HepG2 (cell line): ENCODE results near the gene SCARB2. TPM values are rescaled to one million over a fixed set of nuclear protein-coding genes. Genes with fewer than 3 reads are reported as not detected.

ENCODE experiments used
- DDIT3 ChIP-seq: sonication (generic); formaldehyde crosslinking; IDR thresholded peaks from 2 replicates; pipeline ENCODE4 v1.4.0; 2020; ENCODE audit warnings: mild to moderate bottlenecking, missing genetic modification reagents
- EZH2 ChIP-seq: conservative IDR thresholded peaks from 2 replicates; pipeline ENCODE4 v1.6.1; 2012; ENCODE audit warnings: mild to moderate bottlenecking, low read depth, low read length, moderate library complexity
- FLYWCH1 ChIP-seq: sonication (generic); formaldehyde crosslinking; IDR thresholded peaks from 2 replicates; pipeline ENCODE4 v1.8.1; 2023; ENCODE audit warnings: mild to moderate bottlenecking, missing genetic modification reagents
- KIAA2018 ChIP-seq: sonication (generic); formaldehyde crosslinking; IDR thresholded peaks from 2 replicates; pipeline ENCODE4 v1.5.0; 2020; ENCODE audit warnings: mild to moderate bottlenecking, missing genetic modification reagents, borderline replicate concordance
- MAFG ChIP-seq: sonication (generic); formaldehyde crosslinking; IDR thresholded peaks from 2 replicates; pipeline ENCODE4 v1.5.1; 2020; ENCODE audit warnings: mild to moderate bottlenecking, missing genetic modification reagents
- MTA3 ChIP-seq: sonication (generic); formaldehyde crosslinking; IDR thresholded peaks from 2 replicates; pipeline ENCODE4 v1.4.0; 2020; ENCODE audit warnings: missing genetic modification reagents
- PAXIP1 ChIP-seq: sonication (generic); formaldehyde crosslinking; conservative IDR thresholded peaks from 2 replicates; pipeline ENCODE4 v1.4.0; 2020; ENCODE audit warnings: mild to moderate bottlenecking, missing genetic modification reagents, moderate library complexity
- PHF8 ChIP-seq: sonication (generic); formaldehyde crosslinking; IDR thresholded peaks from 2 replicates; pipeline ENCODE4 v1.5.0; 2020; ENCODE audit warnings: missing genetic modification reagents
- RELA ChIP-seq: sonication (generic); formaldehyde crosslinking; IDR thresholded peaks from 2 replicates; pipeline ENCODE4 v1.4.0; 2020; ENCODE audit warnings: missing genetic modification reagents
- REPIN1 ChIP-seq: sonication (generic); formaldehyde crosslinking; IDR thresholded peaks from 2 replicates; pipeline ENCODE4 v1.8.0; 2022; ENCODE audit warnings: missing genetic modification reagents, low read depth, mild to moderate bottlenecking, borderline replicate concordance
- RFX5 ChIP-seq: IDR thresholded peaks from 2 replicates; pipeline ENCODE4 v1.6.1; 2011; ENCODE audit warnings: low read depth, low read length, improper control_type of control experiment
- SIX1 ChIP-seq: sonication (generic); formaldehyde crosslinking; IDR thresholded peaks from 2 replicates; pipeline ENCODE4 v1.4.0; 2020; ENCODE audit warnings: missing genetic modification reagents, borderline replicate concordance
- ZBTB38 ChIP-seq: sonication (generic); formaldehyde crosslinking; IDR thresholded peaks from 2 replicates; pipeline ENCODE4 v1.5.1; 2020; ENCODE audit warnings: mild to moderate bottlenecking, missing genetic modification reagents
- ZNF124 ChIP-seq: sonication (generic); formaldehyde crosslinking; IDR thresholded peaks from 2 replicates; pipeline ENCODE4 v1.4.0; 2020; ENCODE audit warnings: missing genetic modification reagents
- ZNF570 ChIP-seq: sonication (generic); formaldehyde crosslinking; IDR thresholded peaks from 2 replicates; pipeline ENCODE4 v1.4.0; 2020; ENCODE audit warnings: mild to moderate bottlenecking, missing genetic modification reagents, borderline replicate concordance
- ZNF644 ChIP-seq: IDR thresholded peaks from 2 replicates; pipeline ENCODE4 v1.6.1; 2016; ENCODE audit warnings: low read depth
- polyA plus RNA-seq, 8 experiments: library from polyadenylated mRNA; depleted of rRNA in 3 of 8; stranded (reverse) in 7 of 8; unstranded in 1 of 8; fragments of >200 nt; fragmentation: Illumina TruSeq in 4 of 8; extraction: Trizol in 4 of 8; gene quantifications; 2 replicates each; pipeline versions ENCODE4 v1.2.1 to v1.2.3, GENCODE V29; 2011 to 2016; ENCODE audit warnings: low read depth in 4 of 8, missing spikeins in 1 of 8, mixed read lengths in 1 of 8; ENCODE audit not compliant: insufficient read depth in 1 of 8
- total RNA-seq, 5 experiments: library from RNA; depleted of rRNA; stranded (reverse); fragments of >200 nt; fragmentation: Illumina TruSeq; extraction: Trizol; gene quantifications; 2 replicates each; pipeline ENCODE4 v1.2.3, GENCODE V29; 2016; ENCODE audit warnings: low read depth in 1 of 5
- TF ChIP-seq, protein P1 (sequence below): sonication (generic); formaldehyde crosslinking; IDR thresholded peaks from 2 replicates; pipeline ENCODE4 v1.4.0; 2020; ENCODE audit warnings: missing genetic modification reagents

SCARB2 gene
- total and polyA plus RNA-seq, 2 of the 13 experiments (the other 11 are each of a cell fraction or from before 2014, with no cell fraction given): 40.6 to 43.4 TPM

- TF ChIP-seq KIAA2018 (CRISPR knock-in tag) (no peak), ZNF124 (peak; percentile 75), RELA (CRISPR knock-in tag) (0 out of 2 replicates have a peak, but pooled peaks have one; percentile 72), FLYWCH1 (CRISPR knock-in tag) (no peak), ZBTB38 (CRISPR knock-in tag) (no peak; the same call in 1 of the 2 replicates), SIX1 (CRISPR knock-in tag) (no peak; the same call in 1 of the 2 replicates), MTA3 (CRISPR knock-in tag) (no peak), DDIT3 (no peak), REPIN1 (CRISPR knock-in tag) (peak; percentile 99), PAXIP1 (peak; percentile 53), ZNF644 (no peak), EZH2 (no peak), ZNF570 (CRISPR knock-in tag) (no peak), PHF8 (CRISPR knock-in tag) (peak; percentile 97), RFX5 (0 out of 2 replicates have a peak, but pooled peaks have one; percentile 54), MAFG (CRISPR knock-in tag) (no peak)
- TF ChIP-seq, protein P1, sequence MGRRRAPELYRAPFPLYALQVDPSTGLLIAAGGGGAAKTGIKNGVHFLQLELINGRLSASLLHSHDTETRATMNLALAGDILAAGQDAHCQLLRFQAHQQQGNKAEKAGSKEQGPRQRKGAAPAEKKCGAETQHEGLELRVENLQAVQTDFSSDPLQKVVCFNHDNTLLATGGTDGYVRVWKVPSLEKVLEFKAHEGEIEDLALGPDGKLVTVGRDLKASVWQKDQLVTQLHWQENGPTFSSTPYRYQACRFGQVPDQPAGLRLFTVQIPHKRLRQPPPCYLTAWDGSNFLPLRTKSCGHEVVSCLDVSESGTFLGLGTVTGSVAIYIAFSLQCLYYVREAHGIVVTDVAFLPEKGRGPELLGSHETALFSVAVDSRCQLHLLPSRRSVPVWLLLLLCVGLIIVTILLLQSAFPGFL: no peak
Measured at GRCh38 chr4:76148142-76148865, 65.3 kb downstream of the SCARB2 start, which contains the start of gene NUP54 (continued).
